Kasumi-1 (cell line): ENCODE measurements around the gene KBTBD4.
"Not testable (repeated sequence)": the region's sequence is repeated elsewhere in the genome, so short reads cannot be mapped to it uniquely, and the experiment has no call there.

ENCODE experiments used
- DNase-seq, 2 experiments: peaks; one replicate each; lab custom pipeline; 2025; lab: John Stamatoyannopoulos, UW

Gene KBTBD4

GRCh38 chr11:47526032-47526431 lies 52.7 kb downstream of the KBTBD4 start:
- not testable (repeated sequence) for DNase-seq

GRCh38 chr11:47524291-47524874 lies 54.4 kb downstream of the KBTBD4 start:
- DNase-seq, result peak; percentile 16 to 17

DNA sequence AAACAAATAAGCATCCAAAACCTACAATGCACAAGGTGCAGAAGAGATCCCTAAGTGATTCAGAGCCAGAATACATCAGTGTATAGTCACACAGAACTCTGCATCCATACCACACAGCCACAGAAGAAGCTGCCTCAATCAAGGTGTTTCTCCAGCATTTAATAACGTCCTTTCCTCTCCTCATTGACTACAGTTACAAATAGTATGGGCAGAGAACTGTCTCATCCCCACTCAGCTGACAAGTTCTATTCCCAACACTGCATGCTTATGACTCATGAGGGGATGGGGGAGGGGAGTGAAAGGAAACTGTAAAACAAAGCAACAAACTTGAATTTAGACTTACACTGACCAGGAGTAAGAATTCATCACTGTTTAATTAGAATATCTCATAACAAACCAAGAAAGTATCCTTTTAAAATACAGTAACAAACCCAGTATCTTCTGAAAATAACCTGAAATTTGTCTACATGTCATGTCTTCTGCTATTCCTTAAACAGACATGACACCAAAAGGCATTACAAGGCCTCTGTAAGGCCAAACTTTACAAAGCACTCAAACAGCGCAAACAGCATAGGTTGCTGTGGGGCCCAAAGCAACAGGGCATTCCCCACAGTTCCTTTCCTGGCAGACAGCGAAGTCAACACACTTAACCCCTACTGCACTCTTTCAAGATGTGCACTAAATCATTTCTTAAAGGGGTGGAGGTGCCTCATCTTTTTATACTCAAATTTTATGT lies 55.1 kb downstream of the KBTBD4 start:
- DNase-seq, result peak; percentile 24 to 45
